ENCODE measurements around the gene DCAF4.

DNA sequence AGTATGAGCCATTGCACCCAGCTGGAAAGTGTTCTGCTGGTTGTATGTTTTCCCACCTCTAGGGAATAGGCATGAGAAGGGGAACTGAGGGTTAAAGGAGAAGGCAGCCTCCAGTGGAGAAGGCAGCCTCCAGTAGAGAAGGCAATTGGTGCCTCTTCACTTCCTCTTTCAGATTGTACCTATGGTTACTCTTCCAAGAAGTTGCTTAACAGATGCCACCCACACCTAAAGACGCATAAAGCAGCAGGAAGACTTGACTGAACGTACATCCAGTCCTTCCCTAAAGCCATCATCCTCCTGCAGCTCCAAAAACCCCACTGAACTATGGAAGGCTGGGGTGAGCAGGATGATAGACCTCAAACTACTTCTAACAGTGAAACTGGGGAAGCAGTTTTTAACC lies 45.4 kb upstream of the DCAF4 start:
- no peak for TF ChIP-seq POLR2A (IDR thresholded peaks at IDR 0.05; ENCODE audit: low read depth, low read length)
- TF ChIP-seq POLR2AphosphoS5 (IDR thresholded peaks at IDR 0.05; ENCODE audit: low read depth, low read length), result no peak
- no peak for TF ChIP-seq TAF1 (IDR thresholded peaks at IDR 0.05; ENCODE audit: borderline replicate concordance, low read depth, low read length)

All from GM12892 (cell line).